ENCODE data around the gene FOXF2.

- TF ChIP-seq POLR2A (IDR thresholded peaks at IDR 0.05; ENCODE audit: low read depth, low read length) (no peak), FOS (IDR thresholded peaks at IDR 0.05; ENCODE audit: low read depth, low read length) (no peak), RAD21 (IDR thresholded peaks at IDR 0.05; ENCODE audit: low read length) (no peak), BHLHE40 (IDR thresholded peaks at IDR 0.05; ENCODE audit: low read depth, low read length) (no peak), MAZ (IDR thresholded peaks at IDR 0.05; ENCODE audit: borderline replicate concordance, low read depth, low read length) (no peak)
- TF ChIP-seq, protein P1, sequence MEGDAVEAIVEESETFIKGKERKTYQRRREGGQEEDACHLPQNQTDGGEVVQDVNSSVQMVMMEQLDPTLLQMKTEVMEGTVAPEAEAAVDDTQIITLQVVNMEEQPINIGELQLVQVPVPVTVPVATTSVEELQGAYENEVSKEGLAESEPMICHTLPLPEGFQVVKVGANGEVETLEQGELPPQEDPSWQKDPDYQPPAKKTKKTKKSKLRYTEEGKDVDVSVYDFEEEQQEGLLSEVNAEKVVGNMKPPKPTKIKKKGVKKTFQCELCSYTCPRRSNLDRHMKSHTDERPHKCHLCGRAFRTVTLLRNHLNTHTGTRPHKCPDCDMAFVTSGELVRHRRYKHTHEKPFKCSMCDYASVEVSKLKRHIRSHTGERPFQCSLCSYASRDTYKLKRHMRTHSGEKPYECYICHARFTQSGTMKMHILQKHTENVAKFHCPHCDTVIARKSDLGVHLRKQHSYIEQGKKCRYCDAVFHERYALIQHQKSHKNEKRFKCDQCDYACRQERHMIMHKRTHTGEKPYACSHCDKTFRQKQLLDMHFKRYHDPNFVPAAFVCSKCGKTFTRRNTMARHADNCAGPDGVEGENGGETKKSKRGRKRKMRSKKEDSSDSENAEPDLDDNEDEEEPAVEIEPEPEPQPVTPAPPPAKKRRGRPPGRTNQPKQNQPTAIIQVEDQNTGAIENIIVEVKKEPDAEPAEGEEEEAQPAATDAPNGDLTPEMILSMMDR (conservative IDR thresholded peaks at IDR 0.05; ENCODE audit: low read depth, low read length): no peak
- TF ChIP-seq, protein P2, sequence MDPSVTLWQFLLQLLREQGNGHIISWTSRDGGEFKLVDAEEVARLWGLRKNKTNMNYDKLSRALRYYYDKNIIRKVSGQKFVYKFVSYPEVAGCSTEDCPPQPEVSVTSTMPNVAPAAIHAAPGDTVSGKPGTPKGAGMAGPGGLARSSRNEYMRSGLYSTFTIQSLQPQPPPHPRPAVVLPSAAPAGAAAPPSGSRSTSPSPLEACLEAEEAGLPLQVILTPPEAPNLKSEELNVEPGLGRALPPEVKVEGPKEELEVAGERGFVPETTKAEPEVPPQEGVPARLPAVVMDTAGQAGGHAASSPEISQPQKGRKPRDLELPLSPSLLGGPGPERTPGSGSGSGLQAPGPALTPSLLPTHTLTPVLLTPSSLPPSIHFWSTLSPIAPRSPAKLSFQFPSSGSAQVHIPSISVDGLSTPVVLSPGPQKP (IDR thresholded peaks at IDR 0.05; ENCODE audit: borderline replicate concordance, low read depth, low read length): no peak
These were observed 11.0 kb upstream of the FOXF2 start for GRCh38 chr6:1378065-1379016.

Measured in IMR-90 (cell line).